ENCODE measurements around the gene USP8. TPM values are rescaled to one million over a fixed set of nuclear protein-coding genes. Genes with fewer than 3 reads are reported as not detected.

The USP8 gene
- total RNA-seq, 1 donor from 2014 or later: 54.5 TPM

DNA sequence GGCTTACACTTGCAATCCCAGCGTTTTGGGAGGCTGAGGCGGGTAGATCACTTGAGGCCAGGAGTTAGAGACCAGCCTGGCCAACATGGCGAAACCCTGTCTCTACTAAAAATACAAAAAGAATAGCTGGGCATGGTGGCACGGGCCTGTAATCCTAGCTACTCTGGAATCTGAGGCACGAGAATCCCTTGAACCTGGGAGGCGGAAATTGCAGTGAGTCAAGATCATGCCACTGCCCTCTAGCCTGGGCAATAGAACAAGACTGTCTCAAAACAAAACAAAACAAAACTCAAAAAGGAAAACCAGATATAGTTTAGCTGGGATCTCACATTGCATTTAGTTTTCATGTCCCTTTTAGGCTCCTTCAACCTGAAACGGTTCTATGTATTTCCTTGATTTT is 125.1 kb downstream of the USP8 start:
- TF ChIP-seq EZH2 (IDR thresholded peaks at IDR 0.05; ENCODE audit: insufficient read depth, low read length): no peak
- TF ChIP-seq, protein P1, sequence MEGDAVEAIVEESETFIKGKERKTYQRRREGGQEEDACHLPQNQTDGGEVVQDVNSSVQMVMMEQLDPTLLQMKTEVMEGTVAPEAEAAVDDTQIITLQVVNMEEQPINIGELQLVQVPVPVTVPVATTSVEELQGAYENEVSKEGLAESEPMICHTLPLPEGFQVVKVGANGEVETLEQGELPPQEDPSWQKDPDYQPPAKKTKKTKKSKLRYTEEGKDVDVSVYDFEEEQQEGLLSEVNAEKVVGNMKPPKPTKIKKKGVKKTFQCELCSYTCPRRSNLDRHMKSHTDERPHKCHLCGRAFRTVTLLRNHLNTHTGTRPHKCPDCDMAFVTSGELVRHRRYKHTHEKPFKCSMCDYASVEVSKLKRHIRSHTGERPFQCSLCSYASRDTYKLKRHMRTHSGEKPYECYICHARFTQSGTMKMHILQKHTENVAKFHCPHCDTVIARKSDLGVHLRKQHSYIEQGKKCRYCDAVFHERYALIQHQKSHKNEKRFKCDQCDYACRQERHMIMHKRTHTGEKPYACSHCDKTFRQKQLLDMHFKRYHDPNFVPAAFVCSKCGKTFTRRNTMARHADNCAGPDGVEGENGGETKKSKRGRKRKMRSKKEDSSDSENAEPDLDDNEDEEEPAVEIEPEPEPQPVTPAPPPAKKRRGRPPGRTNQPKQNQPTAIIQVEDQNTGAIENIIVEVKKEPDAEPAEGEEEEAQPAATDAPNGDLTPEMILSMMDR (IDR thresholded peaks at IDR 0.05; ENCODE audit: insufficient read depth, low read depth, low read length): no peak
- Histone ChIP-seq H3K4me1 (ENCODE audit: insufficient read depth, low read length) (no peaks in the 10 kb centered on the region), H3K9me3 (ENCODE audit: insufficient read depth, low read depth, low read length) (no peaks in the 10 kb centered on the region), H3K27ac (ENCODE audit: low read depth, low read length) (no peak overlapping the region), H3K9ac (ENCODE audit: low read length) (no peak overlapping the region), H3K36me3 (ENCODE audit: insufficient read depth, low read length) (no peaks in the 10 kb centered on the region), H3K4me3 (ENCODE audit: insufficient read depth, low read depth, low read length) (no peak overlapping the region), H4K20me1 (ENCODE audit: insufficient read depth, low read length) (no peaks in the 10 kb centered on the region), H2AFZ (ENCODE audit: low read depth, low read length) (no peak overlapping the region), H3K27me3 (ENCODE audit: insufficient read depth, low read length) (no peaks in the 10 kb centered on the region), H3K79me2 (ENCODE audit: insufficient read depth, low read length) (no peaks in the 10 kb centered on the region), H3K4me2 (ENCODE audit: low read length) (no peak overlapping the region)
- Mint-ChIP-seq H3K27me3 (ENCODE audit: low read depth, unreplicated experiment) (no peaks in the 10 kb centered on the region), H3K4me3 (ENCODE audit: unreplicated experiment) (no peak overlapping the region), H3K4me1 (ENCODE audit: low read depth, unreplicated experiment) (peaks cover 3% of the 10 kb centered on the region), H3K27ac (ENCODE audit: unreplicated experiment) (no peak overlapping the region), H3K36me3 (ENCODE audit: low read depth, unreplicated experiment) (peaks cover 6% of the 10 kb centered on the region), H3K9me3 (ENCODE audit: unreplicated experiment) (no peaks in the 10 kb centered on the region)
- DNase-seq (ENCODE audit: low read depth): no peak
- FAIRE-seq: no peak

DNA sequence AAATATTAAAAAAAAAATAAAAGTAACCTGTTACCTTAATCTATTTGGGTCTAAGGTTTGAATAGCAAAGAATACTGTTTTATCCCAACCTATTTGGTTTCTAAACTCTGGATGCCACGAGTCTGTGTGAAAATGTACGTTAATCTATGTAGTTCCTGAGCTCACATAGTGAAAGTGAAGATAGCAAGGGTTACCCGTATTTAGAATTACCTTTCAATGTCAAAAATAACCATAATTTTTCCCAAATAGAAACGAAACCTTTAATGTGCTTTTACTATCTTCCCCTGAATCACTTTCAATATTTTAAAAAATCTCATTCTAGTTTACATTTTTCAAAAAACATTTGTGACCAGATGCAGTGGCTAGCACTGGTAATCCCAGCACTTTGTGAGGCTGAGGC is 128.0 kb downstream of the USP8 start:
- Histone ChIP-seq H3K4me1 (ENCODE audit: insufficient read depth, low read length) (no peaks in the 10 kb centered on the region), H3K4me3 (ENCODE audit: insufficient read depth, low read depth, low read length) (no peak overlapping the region), H3K79me2 (ENCODE audit: insufficient read depth, low read length) (no peaks in the 10 kb centered on the region), H4K20me1 (ENCODE audit: insufficient read depth, low read length) (no peaks in the 10 kb centered on the region), H2AFZ (ENCODE audit: low read depth, low read length) (no peak overlapping the region), H3K9ac (ENCODE audit: low read length) (no peak overlapping the region), H3K36me3 (ENCODE audit: insufficient read depth, low read length) (no peaks in the 10 kb centered on the region), H3K9me3 (ENCODE audit: insufficient read depth, low read depth, low read length) (no peaks in the 10 kb centered on the region), H3K4me2 (ENCODE audit: low read length) (no peak overlapping the region), H3K27ac (ENCODE audit: low read depth, low read length) (no peak overlapping the region), H3K27me3 (ENCODE audit: insufficient read depth, low read length) (no peaks in the 10 kb centered on the region)
- FAIRE-seq (no peak), DNase-seq (ENCODE audit: low read depth) (no peak)
- no peak overlapping the region for H3K4me3 Mint-ChIP-seq (ENCODE audit: unreplicated experiment)
- TF ChIP-seq, protein P1 (IDR thresholded peaks at IDR 0.05; ENCODE audit: insufficient read depth, low read depth, low read length): no peak
- no peak for TF ChIP-seq EZH2 (IDR thresholded peaks at IDR 0.05; ENCODE audit: insufficient read depth, low read length)
- no peak overlapping the region for H3K27ac Mint-ChIP-seq (ENCODE audit: unreplicated experiment)
- no peaks in the 10 kb centered on the region for H3K27me3 Mint-ChIP-seq (ENCODE audit: low read depth, unreplicated experiment)
- no peaks in the 10 kb centered on the region for H3K9me3 Mint-ChIP-seq (ENCODE audit: unreplicated experiment)
- no peaks in the 10 kb centered on the region for H3K4me1 Mint-ChIP-seq (ENCODE audit: low read depth, unreplicated experiment)
- peaks cover 6% of the 10 kb centered on the region for H3K36me3 Mint-ChIP-seq (ENCODE audit: low read depth, unreplicated experiment)

DNA sequence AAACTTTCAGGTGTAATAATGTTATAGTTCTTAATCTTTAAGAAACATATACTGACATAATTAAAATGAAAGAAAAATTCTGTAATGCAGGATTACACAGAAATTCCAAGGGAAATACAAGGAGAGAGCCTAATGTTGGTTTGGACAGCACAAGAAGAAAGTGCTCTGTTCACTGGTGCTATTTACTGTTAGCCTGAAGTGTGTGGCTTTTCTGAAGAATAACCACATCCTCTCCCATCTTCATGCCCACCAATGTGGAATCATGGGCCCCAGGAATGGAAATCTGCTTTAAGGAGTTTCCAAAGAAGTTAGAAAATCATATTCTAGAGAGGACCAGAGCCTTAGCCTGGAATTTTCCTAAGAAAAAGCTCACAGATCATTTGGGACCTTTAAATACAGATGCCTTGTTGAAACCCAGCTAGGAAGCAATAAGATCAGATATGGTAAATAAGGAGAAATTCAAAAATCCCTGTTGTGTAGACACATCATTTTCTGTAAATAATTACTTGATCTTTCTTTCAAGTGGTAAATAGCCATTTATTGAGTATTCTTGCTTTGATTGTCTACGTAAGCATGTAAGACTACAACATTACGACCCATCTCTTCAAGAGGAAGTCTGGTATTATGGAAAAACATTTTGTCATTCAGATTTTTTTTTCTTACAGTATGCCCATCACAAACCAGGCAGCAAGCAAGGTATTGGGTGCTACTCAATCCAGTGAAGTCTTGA is 132.6 kb downstream of the USP8 start:
- H3K9me3 Mint-ChIP-seq (ENCODE audit: unreplicated experiment): no peaks in the 10 kb centered on the region
- no peak for DNase-seq (ENCODE audit: low read depth)
- Histone ChIP-seq H3K4me3 (ENCODE audit: insufficient read depth, low read depth, low read length) (no peak overlapping the region), H3K79me2 (ENCODE audit: insufficient read depth, low read length) (no peaks in the 10 kb centered on the region), H3K9ac (ENCODE audit: low read length) (no peak overlapping the region), H2AFZ (ENCODE audit: low read depth, low read length) (no peak overlapping the region), H3K9me3 (ENCODE audit: insufficient read depth, low read depth, low read length) (no peaks in the 10 kb centered on the region), H3K4me1 (ENCODE audit: insufficient read depth, low read length) (no peaks in the 10 kb centered on the region), H3K27ac (ENCODE audit: low read depth, low read length) (no peak overlapping the region), H3K36me3 (ENCODE audit: insufficient read depth, low read length) (peaks cover 2% of the 10 kb centered on the region), H3K4me2 (ENCODE audit: low read length) (no peak overlapping the region), H4K20me1 (ENCODE audit: insufficient read depth, low read length) (no peaks in the 10 kb centered on the region), H3K27me3 (ENCODE audit: insufficient read depth, low read length) (no peaks in the 10 kb centered on the region)
- no peak overlapping the region for H3K4me3 Mint-ChIP-seq (ENCODE audit: unreplicated experiment)
- H3K4me1 Mint-ChIP-seq (ENCODE audit: low read depth, unreplicated experiment): no peaks in the 10 kb centered on the region
- TF ChIP-seq, protein P1 (IDR thresholded peaks at IDR 0.05; ENCODE audit: insufficient read depth, low read depth, low read length): no peak
- TF ChIP-seq EZH2 (IDR thresholded peaks at IDR 0.05; ENCODE audit: insufficient read depth, low read length): no peak
- FAIRE-seq: no peak
- no peaks in the 10 kb centered on the region for H3K27me3 Mint-ChIP-seq (ENCODE audit: low read depth, unreplicated experiment)
- H3K27ac Mint-ChIP-seq (ENCODE audit: unreplicated experiment): no peak overlapping the region
- peaks cover 7% of the 10 kb centered on the region for H3K36me3 Mint-ChIP-seq (ENCODE audit: low read depth, unreplicated experiment)

All from astrocyte (in vitro differentiated cells and primary cell).